HG03066 (cell line): Measurements from ENCODE around the gene COL15A1.

Source experiments
- ATAC-seq: cut with Tn5 transposase; IDR thresholded peaks from one replicate; pipeline ENCODE4 v1.9.1; 2021; ENCODE audit warnings: low read depth; ENCODE audit not compliant: unreplicated experiment

Gene COL15A1

GRCh38 chr9:98913705-98914104, 30.0 kb upstream of the COL15A1 start:
- no peak for ATAC-seq

- ATAC-seq = no peak
These were observed 28.1 kb upstream of the COL15A1 start for GRCh38 chr9:98915599-98915998.

- ATAC-seq = no peak
These were observed 27.0 kb upstream of the COL15A1 start for GRCh38 chr9:98916660-98917059.

- ATAC-seq = no peak
These were observed 25.8 kb upstream of the COL15A1 start for GRCh38 chr9:98917746-98918487.

- no peak for ATAC-seq
These were observed 22.0 kb upstream of the COL15A1 start for GRCh38 chr9:98921732-98922131.

- no peak for ATAC-seq
These were observed 20.8 kb upstream of the COL15A1 start for GRCh38 chr9:98922721-98923435.

GRCh38 chr9:98923451-98924123, 20.1 kb upstream of the COL15A1 start:
- no peak for ATAC-seq

GRCh38 chr9:98924946-98925820, 18.5 kb upstream of the COL15A1 start:
- ATAC-seq = no peak

GRCh38 chr9:98925956-98926355, 17.8 kb upstream of the COL15A1 start:
- no peak for ATAC-seq

GRCh38 chr9:98927724-98928123, 16.0 kb upstream of the COL15A1 start:
- ATAC-seq = no peak

GRCh38 chr9:98929071-98929470, 14.6 kb upstream of the COL15A1 start:
- no peak for ATAC-seq

- ATAC-seq = no peak
These were observed 13.8 kb upstream of the COL15A1 start for GRCh38 chr9:98929895-98930341.

GRCh38 chr9:98930792-98931191, 12.9 kb upstream of the COL15A1 start:
- ATAC-seq = no peak

GRCh38 chr9:98931600-98932389, 11.9 kb upstream of the COL15A1 start:
- no peak for ATAC-seq

- ATAC-seq = no peak
These were observed 10.5 kb upstream of the COL15A1 start for GRCh38 chr9:98933185-98933584.

GRCh38 chr9:98933890-98934289, 9.8 kb upstream of the COL15A1 start:
- no peak for ATAC-seq

GRCh38 chr9:98935071-98935505, 8.6 kb upstream of the COL15A1 start:
- no peak for ATAC-seq

- ATAC-seq = no peak
These were observed 3.4 kb upstream of the COL15A1 start for GRCh38 chr9:98940276-98940675.

- no peak for ATAC-seq
These were observed 1.7 kb upstream of the COL15A1 start for GRCh38 chr9:98941946-98942523.
